Neutrophil (primary cell): Measurements from ENCODE around the gene XRN2.

Experiments used
- H3K27ac ChIP-seq: fragments of 200-600 bp; sonication (generic); 2 replicates; pipeline ENCODE4 v1.5.1; 2016; ENCODE audit warnings: mild to moderate bottlenecking, moderate library complexity
- H3K27me3 ChIP-seq: fragments of 200-600 bp; sonication (generic); 2 replicates; pipeline ENCODE4 v1.6.0; 2016; ENCODE audit warnings: mild to moderate bottlenecking
- H3K36me3 ChIP-seq: fragments of 200-600 bp; sonication (generic); 2 replicates; pipeline ENCODE4 v1.5.1; 2017
- H3K4me1 ChIP-seq, 2 experiments: fragments of 200-600 bp in 1 of 2; sonication (generic) in 1 of 2; 1 replicate in 1 of 2; 2 replicates in 1 of 2; pipeline versions ENCODE4 v1.5.1 to v1.6.1; 2013 to 2016; ENCODE audit warnings: low read depth in 1 of 2, low read length in 1 of 2, mild to moderate bottlenecking in 1 of 2, moderate library complexity in 1 of 2; ENCODE audit not compliant: control insufficient read depth in 1 of 2, insufficient read depth in 1 of 2
- H3K4me3 ChIP-seq, 2 experiments: fragments of 200-600 bp in 1 of 2; sonication (generic) in 1 of 2; 1 replicate in 1 of 2; 2 replicates in 1 of 2; pipeline ENCODE4 v1.5.1; 2013 to 2016; ENCODE audit warnings: low read depth in 1 of 2, low read length in 1 of 2, mild to moderate bottlenecking in 1 of 2, moderate library complexity in 1 of 2
- H3K9me3 ChIP-seq: fragments of 200-600 bp; sonication (generic); 2 replicates; pipeline ENCODE4 v1.5.1; 2016
- TF ChIP-seq, protein P1 (sequence below): fragments of 200-600 bp; sonication (generic); IDR thresholded peaks from 2 replicates; pipeline ENCODE4 v1.5.1; 2016; ENCODE audit warnings: antibody characterized with exemption

XRN2 gene

GRCh38 chr20:21339499-21339898 lies 36.4 kb downstream of the XRN2 start:
- Histone ChIP-seq H3K9me3 (no peaks in the 10 kb centered on the region), H3K4me3 (no peak overlapping the region), H3K36me3 (peaks cover 82% of the 10 kb centered on the region), H3K4me1 (peaks cover 0 to 5% of the 10 kb centered on the region in 2 experiments), H3K27ac (peak overlapping the region; percentile 3), H3K27me3 (no peaks in the 10 kb centered on the region)
- TF ChIP-seq, protein P1, sequence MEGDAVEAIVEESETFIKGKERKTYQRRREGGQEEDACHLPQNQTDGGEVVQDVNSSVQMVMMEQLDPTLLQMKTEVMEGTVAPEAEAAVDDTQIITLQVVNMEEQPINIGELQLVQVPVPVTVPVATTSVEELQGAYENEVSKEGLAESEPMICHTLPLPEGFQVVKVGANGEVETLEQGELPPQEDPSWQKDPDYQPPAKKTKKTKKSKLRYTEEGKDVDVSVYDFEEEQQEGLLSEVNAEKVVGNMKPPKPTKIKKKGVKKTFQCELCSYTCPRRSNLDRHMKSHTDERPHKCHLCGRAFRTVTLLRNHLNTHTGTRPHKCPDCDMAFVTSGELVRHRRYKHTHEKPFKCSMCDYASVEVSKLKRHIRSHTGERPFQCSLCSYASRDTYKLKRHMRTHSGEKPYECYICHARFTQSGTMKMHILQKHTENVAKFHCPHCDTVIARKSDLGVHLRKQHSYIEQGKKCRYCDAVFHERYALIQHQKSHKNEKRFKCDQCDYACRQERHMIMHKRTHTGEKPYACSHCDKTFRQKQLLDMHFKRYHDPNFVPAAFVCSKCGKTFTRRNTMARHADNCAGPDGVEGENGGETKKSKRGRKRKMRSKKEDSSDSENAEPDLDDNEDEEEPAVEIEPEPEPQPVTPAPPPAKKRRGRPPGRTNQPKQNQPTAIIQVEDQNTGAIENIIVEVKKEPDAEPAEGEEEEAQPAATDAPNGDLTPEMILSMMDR, result no peak

DNA sequence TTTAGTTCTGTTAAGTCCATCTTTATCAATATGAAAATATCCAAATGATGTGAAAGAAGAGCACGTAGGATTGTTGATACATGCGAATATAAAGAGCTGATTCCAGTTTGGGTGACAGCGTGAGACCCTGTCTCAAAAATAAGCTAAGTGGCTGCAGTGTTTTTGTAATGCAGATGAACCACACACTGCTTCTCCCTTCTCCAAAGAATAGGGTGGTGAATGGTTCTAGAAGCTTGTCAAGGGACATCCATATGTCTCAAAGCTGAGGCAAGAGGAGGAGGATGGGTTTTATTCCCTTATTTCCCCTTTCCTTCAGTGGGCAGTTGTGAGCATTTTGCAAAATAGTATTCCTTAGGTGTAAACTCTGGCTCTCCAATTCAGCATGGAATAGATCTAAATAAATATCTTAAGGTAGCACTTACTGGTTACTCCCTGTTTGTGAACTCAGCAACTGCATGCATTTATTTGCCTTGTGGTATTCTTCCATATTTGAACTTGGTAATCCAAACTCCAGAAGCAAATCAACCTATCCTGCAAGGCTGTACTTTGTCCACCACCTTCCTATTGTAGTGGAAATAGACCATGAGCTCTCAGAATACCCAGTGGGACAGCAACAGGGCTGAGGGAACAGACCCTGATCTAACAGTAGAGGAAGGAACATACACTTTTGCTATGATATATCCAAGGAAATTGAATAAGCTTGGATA lies 38.0 kb downstream of the XRN2 start:
- no peak overlapping the region for H3K4me3 ChIP-seq
- H3K36me3 ChIP-seq, result peaks cover 84% of the 10 kb centered on the region
- TF ChIP-seq, protein P1, result no peak
- peaks cover 0 to 5% of the 10 kb centered on the region in 2 experiments for H3K4me1 ChIP-seq
- H3K9me3 ChIP-seq, result no peaks in the 10 kb centered on the region
- H3K27me3 ChIP-seq, result no peaks in the 10 kb centered on the region
- H3K27ac ChIP-seq, result no peak overlapping the region

DNA sequence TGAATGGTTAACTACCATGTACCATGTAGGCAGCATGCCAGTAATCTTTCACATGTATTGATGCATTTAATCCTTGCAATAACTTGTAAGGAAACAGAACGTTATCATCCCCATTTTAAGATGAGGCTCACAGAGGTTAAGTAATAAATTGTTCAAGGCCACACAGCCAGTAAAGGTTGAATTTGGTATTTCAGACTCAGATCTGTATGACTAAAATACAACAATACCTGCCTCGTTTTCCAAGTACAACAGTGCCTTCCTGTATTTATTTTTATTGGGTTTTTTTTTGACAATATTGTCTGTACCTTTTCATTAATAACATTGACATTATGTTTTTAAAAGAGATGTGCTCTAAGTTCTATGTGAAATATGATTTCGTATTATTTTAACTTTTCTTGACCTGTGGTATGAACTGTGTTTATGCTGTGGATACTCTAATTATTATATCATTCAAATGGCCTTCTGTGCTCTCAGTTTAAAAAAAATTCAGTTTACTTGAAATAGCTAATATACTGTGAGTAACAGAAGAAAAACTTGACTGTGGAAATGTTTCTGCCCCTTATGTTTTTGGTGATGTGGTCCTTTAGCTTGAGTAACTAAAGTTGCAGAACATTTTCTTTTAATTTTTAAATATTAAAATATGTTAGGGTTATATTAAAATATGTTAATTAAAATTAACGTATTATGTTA lies 39.7 kb downstream of the XRN2 start:
- Histone ChIP-seq H3K4me1 (peaks cover 0 to 5% of the 10 kb centered on the region in 2 experiments), H3K27ac (no peak overlapping the region), H3K36me3 (peaks cover 84% of the 10 kb centered on the region), H3K4me3 (no peak overlapping the region), H3K27me3 (no peaks in the 10 kb centered on the region), H3K9me3 (no peaks in the 10 kb centered on the region)
- TF ChIP-seq, protein P1, result no peak

- Histone ChIP-seq H3K9me3 (no peaks in the 10 kb centered on the region), H3K36me3 (peaks cover 88% of the 10 kb centered on the region), H3K27me3 (no peaks in the 10 kb centered on the region), H3K4me3 (no peak overlapping the region), H3K4me1 (no peaks in the 10 kb centered on the region), H3K27ac (no peak overlapping the region)
- TF ChIP-seq, protein P1, result no peak
Observed at GRCh38 chr20:21344206-21344900, 41.2 kb downstream of the XRN2 start.

- Histone ChIP-seq H3K4me1 (no peaks in the 10 kb centered on the region), H3K27me3 (no peaks in the 10 kb centered on the region), H3K9me3 (no peaks in the 10 kb centered on the region), H3K36me3 (peaks cover 91% of the 10 kb centered on the region), H3K4me3 (no peak overlapping the region), H3K27ac (no peak overlapping the region)
- TF ChIP-seq, protein P1, result no peak
Observed at GRCh38 chr20:21344961-21345360, 41.8 kb downstream of the XRN2 start.
